Fibroblast of skin of right quadriceps (primary cell): ENCODE measurements around the gene NEDD4.
A peak's percentile ranks its signal among the peaks of the same experiment; 100 is the strongest.
"Not testable (repeated sequence)": the region's sequence is repeated elsewhere in the genome, so short reads cannot be mapped to it uniquely, and the experiment has no call there.

Experiments
- DNase-seq: peaks from one replicate; pipeline ENCODE4 v3.0.0-alpha.2; 2013

The NEDD4 gene

DNA sequence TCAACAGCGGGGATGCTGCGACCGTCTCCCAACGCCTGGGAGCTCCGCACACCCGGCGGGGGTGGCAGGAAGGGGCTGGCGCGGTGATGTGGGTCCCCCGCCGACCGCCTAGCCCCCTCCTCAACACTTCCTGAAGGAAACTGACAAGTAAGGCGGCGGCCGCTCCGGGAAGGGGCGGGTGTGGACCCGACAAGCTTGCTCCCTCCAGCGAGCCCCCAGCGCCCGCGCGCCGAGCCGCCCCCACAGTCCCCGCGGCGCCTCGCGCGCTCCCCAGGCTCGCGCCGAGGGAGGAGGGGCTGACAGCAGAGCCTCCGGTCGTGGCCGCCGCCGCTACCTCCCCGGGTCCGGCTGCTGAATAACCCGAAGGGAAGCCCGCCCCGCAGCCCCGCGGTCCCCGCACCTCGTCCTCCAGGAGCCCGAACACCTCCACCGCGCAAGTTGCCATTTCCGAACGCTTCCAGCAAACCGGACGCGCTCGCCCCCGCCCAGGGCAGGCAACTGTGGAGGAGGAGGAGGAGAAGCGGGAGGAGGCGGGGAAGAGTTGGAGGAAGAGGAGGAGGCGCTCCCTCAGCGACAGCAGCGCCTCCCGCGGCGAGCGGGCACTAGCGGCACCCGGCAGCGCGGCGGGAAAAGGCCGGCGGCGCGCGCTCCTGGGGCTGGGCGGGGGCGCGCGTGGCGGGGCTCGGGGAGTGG lies at the start of gene NEDD4:
TSS of gene NEDD4 (minus strand) at position 502 of the 693 bp plus-strand sequence. CDS start at position 445, 57 bp downstream.
- peak; percentile 89 for DNase-seq

DNA sequence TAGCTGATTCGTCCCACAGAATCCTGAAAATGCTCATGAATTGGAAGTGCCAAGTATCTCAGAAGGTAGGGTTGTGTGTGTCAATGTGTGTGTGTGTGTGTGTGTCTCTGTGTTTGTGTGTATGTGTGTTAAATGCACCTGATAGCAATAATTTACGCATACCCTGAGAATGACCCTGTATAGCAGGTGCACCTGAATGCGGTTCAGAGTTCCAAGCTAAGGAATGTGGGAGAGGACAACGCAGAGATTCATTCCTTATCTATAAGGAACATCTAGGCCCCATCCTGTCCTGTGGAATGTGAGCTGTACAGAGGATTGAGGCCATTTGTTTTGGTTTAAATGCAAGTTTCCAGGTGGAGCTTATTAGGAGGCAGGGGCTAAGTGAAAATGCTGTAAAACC lies 49.1 kb upstream of the NEDD4 start:
- no peak for DNase-seq

- DNase-seq: no peak
Measured at GRCh38 chr15:56042031-56042430, 48.6 kb upstream of the NEDD4 start.

DNA sequence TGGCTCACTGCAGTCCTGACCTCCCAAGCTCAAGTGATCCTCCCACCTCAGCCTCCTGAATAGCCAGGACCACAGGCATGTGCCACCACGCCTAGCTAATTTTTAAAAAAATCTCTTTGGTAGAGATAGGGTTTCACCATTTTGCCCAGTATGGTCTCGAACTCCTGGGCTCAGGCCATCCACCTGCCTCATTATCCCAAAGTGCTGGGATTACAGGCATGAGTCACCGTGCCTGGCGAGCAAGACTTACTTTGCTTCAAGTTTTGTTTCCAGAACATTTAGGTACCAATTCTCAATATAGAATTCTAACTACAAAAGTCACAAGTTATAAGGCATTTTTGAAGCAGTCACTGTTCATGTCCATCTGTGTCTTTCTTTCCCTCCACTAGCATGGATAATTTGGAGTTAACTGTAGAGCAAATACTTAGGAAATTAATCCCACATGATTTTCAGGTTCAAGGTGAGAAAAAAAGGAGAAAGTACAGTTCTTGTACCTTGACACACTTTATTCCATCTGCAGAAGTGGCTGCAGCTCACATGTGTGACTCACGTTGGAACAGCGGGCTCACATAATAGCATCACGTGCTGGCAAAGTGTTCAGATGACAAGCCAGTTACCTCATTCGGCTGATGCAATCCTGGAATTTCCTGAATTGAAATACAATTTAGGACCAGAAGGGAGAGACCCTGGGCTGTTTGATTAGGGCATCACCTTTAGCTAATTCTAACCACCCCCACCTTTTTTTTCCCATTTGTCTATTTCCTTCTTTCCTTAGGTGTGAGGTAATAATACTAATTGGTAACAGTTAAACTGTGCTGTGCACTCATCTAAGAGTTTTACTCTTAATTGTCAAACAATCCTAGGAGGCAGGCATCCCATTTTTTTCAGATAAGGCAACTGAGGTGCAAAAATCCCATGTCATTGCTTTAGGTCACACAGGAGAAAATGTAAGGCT lies 46.9 kb upstream of the NEDD4 start:
- peak; percentile 95 for DNase-seq

- DNase-seq: no peak
Measured at GRCh38 chr15:56038707-56039106, 45.3 kb upstream of the NEDD4 start.

DNA sequence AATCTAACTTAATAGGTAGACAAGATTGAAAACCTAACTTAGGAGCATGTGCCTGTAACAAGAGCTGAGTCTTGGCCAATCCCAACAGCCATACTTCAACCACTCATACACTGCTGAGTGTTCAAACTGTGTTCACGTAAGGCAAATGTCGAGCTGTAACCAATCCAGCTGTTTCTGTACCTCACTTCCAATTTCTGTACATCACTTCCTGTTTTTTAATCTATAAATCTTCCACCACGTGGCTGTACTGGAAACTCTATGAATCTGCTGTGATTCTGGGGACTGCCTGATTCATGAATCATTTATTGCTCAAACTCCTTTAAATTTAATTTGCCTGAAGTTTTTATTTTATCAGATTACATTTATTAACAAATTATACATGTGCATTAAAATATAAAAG lies 44.6 kb upstream of the NEDD4 start:
- peak; percentile 61 for DNase-seq

DNA sequence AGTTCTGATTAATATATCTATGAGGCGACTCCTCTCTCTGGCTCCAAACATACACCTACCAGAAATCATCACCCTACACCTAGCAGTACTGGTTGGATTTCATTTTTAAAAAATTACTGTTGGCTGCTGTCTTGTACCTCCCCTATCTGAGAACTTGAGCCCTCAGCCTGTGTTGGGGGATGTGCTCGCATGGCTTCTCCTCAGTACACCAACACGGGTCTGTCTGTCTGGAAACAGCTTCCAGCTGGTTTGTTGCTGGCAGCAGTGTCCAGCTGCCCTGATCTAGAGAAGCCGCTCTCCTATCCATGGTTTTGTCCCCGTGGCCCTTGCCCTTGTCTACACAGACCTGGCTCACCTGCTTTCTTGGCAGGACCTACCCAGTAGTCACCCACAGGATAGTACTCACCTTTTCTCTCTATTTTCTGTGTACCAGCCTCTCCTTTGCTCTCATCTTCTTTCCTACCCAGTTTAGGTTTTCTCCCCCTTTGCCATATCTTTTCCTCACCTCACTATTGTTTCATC lies 43.2 kb upstream of the NEDD4 start:
- no peak for DNase-seq

- DNase-seq: no peak
Measured at GRCh38 chr15:56035166-56035565, 41.8 kb upstream of the NEDD4 start.

- no peak for DNase-seq
Measured at GRCh38 chr15:56034514-56034913, 41.1 kb upstream of the NEDD4 start.

- DNase-seq: no peak
Measured at GRCh38 chr15:56032373-56032772, 39.0 kb upstream of the NEDD4 start.

DNA sequence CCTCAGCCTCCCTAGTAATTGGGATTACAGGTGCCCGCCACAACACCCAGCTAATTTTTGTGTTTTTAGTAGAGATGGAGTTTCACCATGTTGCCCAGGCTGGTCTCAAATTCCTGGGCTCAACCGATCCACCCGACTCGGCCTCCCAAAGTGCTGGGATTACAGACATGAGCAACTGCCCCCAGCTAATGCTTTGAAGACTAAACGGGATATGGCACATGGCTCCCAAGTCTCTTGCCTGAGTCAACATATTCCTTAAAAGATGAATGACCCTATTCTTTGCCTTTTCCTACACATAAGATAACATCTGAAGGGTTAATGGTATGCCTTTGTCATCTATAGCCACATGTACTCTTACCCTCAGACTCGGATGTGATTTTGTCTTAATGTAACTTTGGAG lies 38.4 kb upstream of the NEDD4 start:
- DNase-seq: no peak

DNA sequence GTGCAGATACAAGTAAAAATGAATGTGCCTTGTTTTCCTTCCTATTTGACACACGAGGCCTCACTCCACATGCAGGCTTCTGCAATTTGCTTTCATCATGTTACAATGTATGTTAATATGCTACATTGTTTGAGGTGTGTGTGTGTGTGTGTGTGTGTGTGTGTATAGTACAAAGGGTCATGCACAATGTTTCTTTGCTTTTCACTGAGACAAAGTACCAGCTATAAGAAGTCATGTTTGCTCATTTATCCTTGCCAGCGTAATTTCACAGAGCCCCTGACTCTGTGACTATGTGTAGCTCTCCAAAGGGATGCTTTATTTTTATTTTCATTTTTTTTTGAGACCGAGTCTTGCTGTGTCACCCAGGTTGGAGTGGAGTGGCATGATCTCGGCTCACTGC lies 38.0 kb upstream of the NEDD4 start:
- DNase-seq: no peak

GRCh38 chr15:56028430-56028829 lies 35.0 kb upstream of the NEDD4 start:
- no peak for DNase-seq

- not testable (repeated sequence) for DNase-seq
Measured at GRCh38 chr15:56023160-56023559, 29.7 kb upstream of the NEDD4 start.

- DNase-seq: no peak
Measured at GRCh38 chr15:56019819-56020486, 26.5 kb upstream of the NEDD4 start.

GRCh38 chr15:56019060-56019793 lies 25.8 kb upstream of the NEDD4 start:
- DNase-seq: no peak

DNA sequence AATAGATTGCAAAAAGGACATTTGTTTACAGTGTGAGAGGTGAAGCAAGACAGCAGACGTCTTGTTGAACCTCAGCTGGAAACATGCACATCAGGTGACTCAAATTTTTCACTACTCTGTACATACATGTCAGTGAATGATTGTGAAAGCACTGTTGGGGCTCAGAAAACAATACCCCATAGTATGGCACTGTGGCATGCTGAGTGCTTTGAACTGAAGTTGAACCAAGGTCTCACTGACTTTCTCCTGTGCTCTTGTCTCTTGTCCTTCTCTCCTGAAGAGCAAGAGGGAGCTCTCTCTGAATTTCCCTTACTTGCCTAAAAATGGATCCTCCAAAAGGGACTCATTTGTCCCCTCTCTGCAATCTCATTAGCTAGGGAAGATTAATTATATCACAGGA lies 24.5 kb upstream of the NEDD4 start:
- DNase-seq: no peak

DNA sequence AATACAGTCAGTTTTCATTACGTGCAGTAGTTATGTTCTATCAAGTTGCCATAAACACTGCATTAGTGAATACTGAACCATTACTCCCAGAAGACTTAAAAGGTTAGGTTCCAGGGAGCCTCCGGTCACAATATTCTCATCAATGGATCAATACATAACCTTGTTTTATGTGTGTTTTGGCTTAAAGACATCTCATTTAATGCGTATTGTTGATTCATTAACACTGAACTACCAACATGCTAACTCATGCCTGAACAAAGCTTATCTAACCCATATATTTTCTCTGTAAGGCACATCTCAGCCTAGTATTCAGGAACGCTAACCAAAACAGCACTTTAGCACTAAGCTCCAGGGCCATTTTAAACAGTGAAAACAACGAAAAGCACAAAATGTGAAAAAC lies 24.1 kb upstream of the NEDD4 start:
- DNase-seq: no peak

- DNase-seq: no peak
Measured at GRCh38 chr15:56016281-56016680, 22.9 kb upstream of the NEDD4 start.

DNA sequence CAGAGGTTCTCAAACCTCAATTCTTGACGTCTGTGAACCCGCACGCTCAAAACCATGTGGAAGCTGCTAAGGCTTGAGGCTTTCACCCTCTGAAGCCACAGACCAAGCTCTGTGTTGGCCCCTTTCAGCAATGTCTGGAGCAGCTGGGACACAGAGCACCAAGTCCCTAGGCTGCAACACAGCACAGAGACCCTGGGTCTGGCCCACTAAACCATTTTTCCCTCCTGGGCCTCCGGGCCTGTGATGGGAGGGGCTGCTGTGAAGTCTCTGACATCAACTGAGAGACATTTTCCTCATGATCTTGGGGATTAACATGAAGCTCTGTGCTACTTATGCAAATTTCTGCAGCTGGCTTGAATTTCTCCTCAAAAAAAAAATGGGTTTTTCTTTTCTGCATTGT lies 21.3 kb upstream of the NEDD4 start:
- no peak for DNase-seq

DNA sequence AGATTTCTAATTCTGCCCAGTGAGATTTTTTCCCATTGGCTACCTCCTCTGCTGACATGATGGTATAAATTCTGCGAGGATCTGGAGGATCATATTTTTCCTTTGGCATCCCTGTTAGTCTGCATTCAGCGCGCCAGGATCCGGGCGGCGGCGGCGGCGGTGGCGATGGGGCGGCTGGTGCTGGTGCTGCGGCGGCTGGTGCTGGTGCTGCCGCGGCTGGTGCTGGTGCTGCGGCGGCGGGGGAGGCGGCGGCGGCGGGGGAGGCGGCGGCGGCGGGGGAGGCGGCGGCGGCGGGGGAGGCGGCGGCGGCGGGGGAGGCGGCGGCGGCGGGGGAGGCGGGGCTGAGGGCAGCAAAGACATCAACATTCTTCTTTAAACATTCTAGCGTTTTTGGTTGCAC lies 13.6 kb upstream of the NEDD4 start:
- not testable (repeated sequence) for DNase-seq

DNA sequence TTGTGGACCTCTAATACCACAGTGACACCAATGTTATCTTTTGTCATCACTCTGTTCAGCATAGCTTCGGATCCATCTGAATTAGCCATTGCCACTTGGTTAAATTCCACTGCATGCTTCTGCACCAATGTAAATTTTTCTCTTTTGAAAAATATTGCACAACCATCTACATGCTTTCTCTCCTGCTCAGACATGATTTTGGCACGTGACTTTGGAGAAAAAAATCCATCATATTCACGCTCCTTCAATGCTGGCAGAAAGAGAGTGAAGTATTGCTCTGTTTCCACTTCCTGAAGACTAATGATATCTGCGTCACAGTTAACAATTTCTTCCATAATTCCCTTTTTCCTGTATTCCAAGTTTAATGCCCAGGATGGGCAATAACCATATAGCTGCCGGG lies 13.0 kb upstream of the NEDD4 start:
- peak; percentile 50 for DNase-seq

- DNase-seq: not testable (repeated sequence)
Measured at GRCh38 chr15:56004281-56004680, 10.9 kb upstream of the NEDD4 start.
